GM12865 (cell line): ENCODE data around the gene PPARD.

Experiments
- DNase-seq: peaks from one replicate; pipeline ENCODE4 v3.0.0; 2010; ENCODE audit warnings: low read depth
- H3K4me3 ChIP-seq: 2 replicates; pipeline ENCODE4 v1.5.1; 2011; ENCODE audit warnings: mild to moderate bottlenecking, low read depth, low read length, control low read depth
- TF ChIP-seq, protein P1 (sequence below): IDR thresholded peaks from 2 replicates; pipeline ENCODE4 v1.5.1; 2011; ENCODE audit warnings: low read length, control low read depth, low read depth, inconsistent platforms; ENCODE audit not compliant: insufficient read depth; ENCODE audit errors: missing control alignments

PPARD gene

GRCh38 chr6:35317483-35318195 lies 24.7 kb upstream of the PPARD start:
- DNase-seq = no peak
- TF ChIP-seq, protein P1, sequence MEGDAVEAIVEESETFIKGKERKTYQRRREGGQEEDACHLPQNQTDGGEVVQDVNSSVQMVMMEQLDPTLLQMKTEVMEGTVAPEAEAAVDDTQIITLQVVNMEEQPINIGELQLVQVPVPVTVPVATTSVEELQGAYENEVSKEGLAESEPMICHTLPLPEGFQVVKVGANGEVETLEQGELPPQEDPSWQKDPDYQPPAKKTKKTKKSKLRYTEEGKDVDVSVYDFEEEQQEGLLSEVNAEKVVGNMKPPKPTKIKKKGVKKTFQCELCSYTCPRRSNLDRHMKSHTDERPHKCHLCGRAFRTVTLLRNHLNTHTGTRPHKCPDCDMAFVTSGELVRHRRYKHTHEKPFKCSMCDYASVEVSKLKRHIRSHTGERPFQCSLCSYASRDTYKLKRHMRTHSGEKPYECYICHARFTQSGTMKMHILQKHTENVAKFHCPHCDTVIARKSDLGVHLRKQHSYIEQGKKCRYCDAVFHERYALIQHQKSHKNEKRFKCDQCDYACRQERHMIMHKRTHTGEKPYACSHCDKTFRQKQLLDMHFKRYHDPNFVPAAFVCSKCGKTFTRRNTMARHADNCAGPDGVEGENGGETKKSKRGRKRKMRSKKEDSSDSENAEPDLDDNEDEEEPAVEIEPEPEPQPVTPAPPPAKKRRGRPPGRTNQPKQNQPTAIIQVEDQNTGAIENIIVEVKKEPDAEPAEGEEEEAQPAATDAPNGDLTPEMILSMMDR = no peak
- H3K4me3 ChIP-seq = no peak overlapping the region

DNA sequence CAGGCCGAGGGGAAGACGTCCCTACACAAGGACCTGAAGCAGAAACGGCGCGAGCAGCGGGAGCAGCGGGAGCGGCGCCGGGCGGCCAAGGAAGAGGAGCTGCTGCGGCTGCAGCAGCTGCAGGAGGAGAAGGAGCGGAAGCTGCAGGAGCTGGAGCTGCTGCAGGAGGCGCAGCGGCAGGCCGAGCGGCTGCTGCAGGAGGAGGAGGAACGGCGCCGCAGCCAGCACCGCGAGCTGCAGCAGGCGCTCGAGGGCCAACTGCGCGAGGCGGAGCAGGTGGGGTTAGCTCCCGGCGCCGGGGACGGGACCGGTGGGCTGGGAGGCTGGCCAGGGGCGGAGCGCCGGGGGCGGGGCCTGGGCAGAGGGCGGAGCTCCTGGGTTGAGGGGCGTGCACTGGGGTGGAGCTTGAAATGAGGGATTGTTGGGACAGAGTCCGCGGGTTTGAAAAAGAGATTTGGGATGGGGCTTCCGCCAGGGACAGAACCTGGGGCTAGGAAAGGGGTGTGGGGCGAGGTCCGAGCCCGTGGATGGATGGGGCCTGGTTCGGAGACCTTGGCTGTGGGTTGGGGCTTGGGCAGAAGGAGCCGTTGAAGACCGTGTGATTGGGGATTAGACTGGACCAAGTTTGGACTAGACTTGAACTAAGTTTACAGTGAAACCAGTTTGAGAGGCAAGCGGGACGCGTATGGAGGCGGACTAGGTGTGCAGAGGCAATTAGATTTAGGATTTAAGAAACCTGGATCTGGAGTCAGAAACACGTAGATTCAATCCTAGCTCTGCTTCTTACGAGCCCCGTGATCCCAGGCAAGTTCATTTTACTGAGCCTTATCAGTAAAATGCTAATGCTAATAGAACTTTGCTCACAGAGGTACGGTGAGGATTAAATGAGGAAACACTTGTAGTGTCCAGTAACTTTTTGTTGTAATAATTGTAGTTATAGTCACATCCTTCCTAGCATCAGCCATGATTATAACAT lies 23.9 kb upstream of the PPARD start:
- no peak overlapping the region for H3K4me3 ChIP-seq
- DNase-seq = no peak
- TF ChIP-seq, protein P1 = no peak

GRCh38 chr6:35319346-35320030 lies 22.9 kb upstream of the PPARD start:
- TF ChIP-seq, protein P1 = no peak
- H3K4me3 ChIP-seq = no peak overlapping the region
- no peak for DNase-seq

GRCh38 chr6:35320031-35320410 lies 22.3 kb upstream of the PPARD start:
- H3K4me3 ChIP-seq = no peak overlapping the region
- no peak for DNase-seq
- TF ChIP-seq, protein P1 = no peak

- TF ChIP-seq, protein P1 = no peak
- DNase-seq = no peak
- no peak overlapping the region for H3K4me3 ChIP-seq
Observed at GRCh38 chr6:35321091-35321490, 21.3 kb upstream of the PPARD start.

GRCh38 chr6:35327349-35328027 lies 14.9 kb upstream of the PPARD start:
- TF ChIP-seq, protein P1 = peak; percentile 75
- DNase-seq = peak; percentile 81
- no peak overlapping the region for H3K4me3 ChIP-seq
